CD4-positive, alpha-beta T cell treated with Interleukin-6 at 100 ng/mL for 8 hours (primary cell): ENCODE data around the gene ATP8B1.

Experiments
- DNase-seq: peaks from one replicate; pipeline ENCODE4 v3.0.0-alpha.2; 2020; ENCODE audit warnings: mixed read lengths, low spot score

The ATP8B1 gene

DNA sequence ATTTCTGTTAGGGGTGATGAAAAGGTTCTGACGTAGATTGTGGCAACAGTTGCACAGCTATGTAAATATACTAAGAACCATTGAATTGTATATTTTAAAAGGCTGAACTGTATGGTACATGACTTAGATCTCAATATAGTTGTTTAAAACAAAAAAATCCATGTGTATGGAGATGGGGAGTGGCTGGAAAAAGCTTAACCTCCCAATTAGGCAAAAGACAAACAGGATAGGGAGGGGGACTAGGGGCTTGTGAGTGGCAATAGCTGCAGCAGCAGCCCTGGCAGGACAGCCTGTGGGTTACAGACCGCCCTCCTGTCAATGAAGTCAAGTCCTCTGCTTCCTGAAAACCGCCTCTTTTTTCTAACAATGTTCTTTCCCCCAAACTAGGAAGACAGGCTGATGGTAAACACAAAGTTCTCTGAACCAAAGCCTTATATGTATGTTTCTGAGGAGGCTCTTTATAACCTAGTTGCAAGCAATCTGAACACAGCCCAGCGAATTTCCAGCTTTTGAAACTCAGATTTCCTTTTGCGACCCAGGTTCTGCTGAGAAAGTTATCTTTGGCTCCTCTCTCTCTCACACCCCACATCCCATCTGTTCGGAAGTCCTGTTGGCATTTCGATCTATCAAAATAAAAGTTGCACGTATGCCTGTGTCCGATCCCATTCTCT lies 10.3 kb downstream of the ATP8B1 start:
- no peak for DNase-seq

- DNase-seq = no peak
These were observed 11.2 kb downstream of the ATP8B1 start for GRCh38 chr18:57791911-57792310.

- DNase-seq = no peak
These were observed 11.9 kb downstream of the ATP8B1 start for GRCh38 chr18:57791192-57791591.

DNA sequence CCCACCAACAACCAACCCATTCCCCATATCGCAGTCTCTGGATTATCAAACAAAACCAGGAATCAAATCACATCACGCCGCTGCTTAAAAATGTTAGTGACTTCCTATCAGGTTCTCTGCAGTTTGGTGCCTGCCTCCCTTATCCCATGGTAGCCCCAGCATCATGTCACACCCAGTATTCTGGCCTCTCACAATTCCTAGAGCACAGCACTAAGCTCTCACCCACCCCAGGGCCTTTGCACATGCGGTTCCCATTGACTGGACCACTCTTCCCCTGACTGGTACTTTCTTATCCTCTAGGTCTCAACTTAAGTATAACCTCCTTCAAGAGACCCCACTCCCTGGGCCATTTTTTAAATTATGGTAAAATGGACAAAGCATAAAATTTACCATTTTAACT lies 12.8 kb downstream of the ATP8B1 start:
- DNase-seq = no peak

GRCh38 chr18:57789759-57790158 lies 13.4 kb downstream of the ATP8B1 start:
- no peak for DNase-seq

- no peak for DNase-seq
These were observed 14.0 kb downstream of the ATP8B1 start for GRCh38 chr18:57789090-57789489.

DNA sequence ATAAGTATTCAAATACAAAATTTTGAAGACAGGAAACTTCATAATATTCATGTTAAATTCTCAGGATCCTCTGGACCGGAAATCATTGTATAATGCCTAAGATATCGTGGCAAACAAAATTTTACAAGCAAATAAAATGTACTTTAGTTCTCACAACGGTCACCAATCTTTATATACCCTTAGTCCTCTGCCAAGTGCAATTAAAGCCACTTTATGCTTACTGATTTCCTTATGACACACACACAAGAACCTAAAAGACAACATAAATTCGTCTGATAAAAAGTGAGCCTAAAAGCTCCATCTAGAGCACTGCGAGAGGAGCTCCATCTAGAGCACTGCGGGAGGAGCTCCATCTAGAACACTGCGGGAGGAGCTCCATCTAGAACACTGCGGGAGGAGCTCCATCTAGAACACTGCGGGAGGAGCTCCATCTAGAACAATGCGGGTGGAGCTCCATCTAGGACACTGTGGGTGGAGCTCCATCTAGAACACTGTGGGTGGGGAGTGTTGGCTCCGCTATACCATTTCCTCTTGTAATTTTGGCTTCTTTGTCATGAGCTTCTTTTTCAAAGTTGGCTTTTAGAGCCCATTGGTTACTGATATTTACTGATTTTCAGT lies 15.9 kb downstream of the ATP8B1 start:
- no peak for DNase-seq

GRCh38 chr18:57785751-57786437 lies 17.2 kb downstream of the ATP8B1 start:
- DNase-seq = no peak

DNA sequence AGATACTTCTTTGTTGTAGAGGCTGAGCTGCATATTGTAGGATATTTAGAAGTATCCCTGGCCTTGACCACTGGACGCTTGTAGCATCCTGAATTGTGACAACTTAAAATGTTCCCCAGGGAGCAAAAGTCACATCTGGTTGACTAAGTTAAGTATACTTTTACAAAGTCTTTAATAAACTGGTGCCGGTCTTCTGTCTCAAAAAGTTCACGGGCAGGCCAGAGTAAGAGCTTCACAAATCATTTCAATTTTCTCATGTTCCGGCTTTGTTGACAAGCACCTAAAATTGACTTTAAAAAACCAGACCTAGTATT lies 18.4 kb downstream of the ATP8B1 start:
- no peak for DNase-seq

DNA sequence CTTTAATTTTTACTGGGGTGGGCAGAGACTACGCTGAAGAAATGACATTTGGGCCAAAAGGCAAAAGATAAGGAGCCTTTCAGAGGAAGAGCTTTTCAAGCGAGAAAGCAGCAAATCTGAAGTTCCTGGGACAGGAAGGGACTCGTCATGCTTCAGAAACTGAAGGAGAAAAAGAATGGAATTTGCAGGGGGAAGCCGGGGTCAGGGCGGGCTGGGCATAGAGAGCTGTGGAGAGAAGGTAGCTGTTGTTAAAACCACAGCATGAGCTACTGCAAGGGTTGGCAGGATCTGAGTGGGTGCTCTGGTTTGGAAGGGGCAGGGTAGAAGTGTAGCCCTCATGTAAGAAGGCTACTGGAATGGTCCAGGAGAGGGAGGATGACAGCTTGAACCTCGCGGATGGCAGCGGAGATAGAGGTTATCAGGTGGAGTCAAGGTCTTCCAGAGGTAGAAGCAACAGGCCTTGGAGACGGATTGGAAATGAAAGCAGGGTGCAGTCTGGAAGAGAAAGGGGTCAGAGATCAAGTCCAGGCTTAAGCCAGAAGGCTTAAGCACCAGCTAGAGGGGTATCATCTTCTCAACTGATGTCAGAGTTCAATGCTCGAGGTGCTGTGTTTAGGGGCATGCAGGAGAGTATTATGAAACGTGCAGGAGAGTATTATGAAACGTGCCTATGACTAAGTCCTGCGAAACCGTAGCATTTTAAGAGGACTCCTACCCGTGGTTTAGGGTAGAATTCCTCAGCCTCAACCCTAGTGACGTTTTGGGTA lies 18.9 kb downstream of the ATP8B1 start:
- no peak for DNase-seq

GRCh38 chr18:57782049-57782448 lies 21.1 kb downstream of the ATP8B1 start:
- DNase-seq = no peak

DNA sequence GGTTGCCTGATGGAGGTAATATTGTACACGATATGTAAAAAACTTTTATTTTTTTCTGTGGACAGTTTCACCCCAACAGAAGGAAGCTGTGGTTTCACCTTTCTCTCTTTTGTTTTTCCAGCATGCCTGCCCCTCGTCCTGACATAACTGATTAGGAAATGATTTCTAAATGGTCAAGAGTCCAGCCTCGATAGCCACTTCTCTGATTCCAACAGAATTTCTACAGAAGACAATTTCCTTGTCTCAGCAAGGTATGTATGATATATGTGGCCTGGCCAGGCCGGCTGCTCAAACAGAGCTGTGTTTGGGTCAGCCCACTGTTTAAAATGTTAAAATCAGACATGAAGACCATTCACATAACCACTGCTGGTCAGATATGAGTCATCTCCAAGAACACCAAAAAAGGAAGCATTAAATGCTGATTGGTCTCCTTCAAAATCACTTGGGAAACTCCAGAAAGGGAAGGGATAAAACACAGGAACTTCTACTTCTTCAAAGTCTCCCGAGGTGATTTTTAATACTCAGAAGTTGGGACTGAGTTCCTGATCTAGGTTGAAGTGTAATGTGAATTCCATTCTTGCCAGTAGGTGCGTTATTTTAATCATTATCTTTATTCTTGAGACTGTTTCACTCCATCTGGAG lies 22.3 kb downstream of the ATP8B1 start:
- DNase-seq = no peak

GRCh38 chr18:57780318-57780705 lies 22.8 kb downstream of the ATP8B1 start:
- DNase-seq = no peak

DNA sequence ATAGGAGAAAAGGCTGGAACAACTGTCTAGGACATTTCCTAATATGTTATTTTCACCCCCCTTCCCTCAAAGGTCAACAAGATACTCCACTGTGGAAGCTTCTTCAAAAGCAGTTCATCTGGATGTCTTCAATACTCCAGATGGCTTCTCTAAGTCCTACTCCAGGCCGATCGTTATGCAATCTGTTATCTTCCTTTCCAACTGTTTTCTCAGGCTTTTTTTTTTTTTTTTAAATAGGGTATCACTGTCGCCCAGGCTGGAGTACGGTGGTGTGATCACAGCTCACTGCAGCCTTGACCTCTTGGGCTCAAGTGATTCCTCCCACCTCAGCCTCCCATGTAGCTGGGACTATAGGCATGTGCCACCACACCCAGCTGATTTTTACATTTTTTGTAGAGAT lies 26.3 kb downstream of the ATP8B1 start:
- no peak for DNase-seq

GRCh38 chr18:57776354-57776753 lies 26.8 kb downstream of the ATP8B1 start:
- no peak for DNase-seq

- no peak for DNase-seq
These were observed 27.2 kb downstream of the ATP8B1 start for GRCh38 chr18:57775937-57776336.

- DNase-seq = no peak
These were observed 30.7 kb downstream of the ATP8B1 start for GRCh38 chr18:57772387-57772799.

DNA sequence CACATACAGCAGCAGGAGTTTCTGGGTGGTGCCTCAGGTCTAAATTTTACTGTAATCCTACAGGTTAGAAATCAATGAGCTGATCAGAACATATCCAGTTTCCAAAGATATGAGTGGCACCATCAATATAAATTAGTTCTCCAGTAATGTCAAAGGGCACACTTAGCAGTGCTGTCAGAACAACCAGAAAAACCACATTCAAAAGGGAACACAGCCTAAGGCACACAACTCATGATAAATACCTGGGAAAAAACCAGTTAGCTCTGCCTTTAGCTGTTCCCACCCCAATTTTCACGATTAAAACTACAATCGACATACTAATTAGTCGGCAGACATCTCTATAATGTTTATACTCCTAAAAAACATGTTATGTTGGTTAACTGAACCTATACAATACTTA lies 31.5 kb downstream of the ATP8B1 start:
- no peak for DNase-seq

DNA sequence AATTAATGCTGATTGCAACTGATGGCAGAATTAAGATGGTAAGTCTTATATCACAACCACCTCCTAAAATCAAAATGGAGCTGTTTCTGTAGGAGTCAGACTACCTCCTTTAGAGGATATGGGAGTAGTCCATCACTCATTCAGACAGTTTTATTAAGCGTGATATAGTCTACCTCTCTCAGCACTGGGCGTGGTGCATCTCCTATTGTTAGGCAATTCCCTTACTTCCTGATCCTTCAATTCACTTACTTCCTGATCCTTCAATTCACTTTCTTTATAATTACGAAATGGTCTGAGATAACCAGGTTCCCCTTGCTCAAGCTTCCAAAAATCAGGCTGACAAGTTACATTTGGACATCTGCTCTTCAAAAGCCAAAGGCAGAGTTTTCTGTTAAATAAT lies 31.9 kb downstream of the ATP8B1 start:
- no peak for DNase-seq

DNA sequence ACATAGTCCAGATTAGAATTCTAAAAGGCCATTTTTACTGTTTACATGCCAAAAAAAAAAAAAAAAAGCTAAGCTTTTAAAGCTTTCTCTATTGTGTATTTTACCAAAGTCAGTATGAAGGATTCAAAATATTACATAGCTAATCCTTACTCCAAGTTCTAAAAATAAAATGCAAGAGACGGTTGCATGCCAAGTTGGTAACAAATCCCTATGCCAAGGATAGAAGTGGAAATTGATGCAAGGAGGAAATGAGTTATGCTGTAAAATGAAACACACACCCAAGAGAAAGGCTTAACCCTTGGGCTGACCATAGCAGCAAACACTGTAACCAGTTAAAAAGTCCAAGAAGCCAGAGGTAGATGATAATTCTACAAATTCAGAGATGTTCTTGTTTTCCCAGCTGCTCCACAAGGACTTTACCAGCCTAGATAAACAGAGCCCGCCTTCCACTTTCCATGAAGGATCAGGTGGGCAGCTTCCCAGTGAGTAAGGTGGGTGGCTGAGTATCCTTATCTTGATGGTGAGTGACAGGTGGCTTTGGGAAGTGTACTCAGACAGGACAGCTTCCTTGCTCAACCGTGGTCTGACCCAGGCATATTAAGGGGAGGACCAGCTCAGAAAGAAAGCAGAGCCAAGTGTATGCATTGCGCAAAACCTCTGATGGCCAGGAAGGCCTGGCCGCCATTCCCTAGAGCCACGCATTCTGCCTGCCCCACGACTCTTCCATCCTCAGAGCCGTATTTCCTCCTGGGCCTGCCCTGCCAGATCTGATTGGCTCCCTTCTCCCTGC lies 34.4 kb downstream of the ATP8B1 start:
- DNase-seq = no peak

DNA sequence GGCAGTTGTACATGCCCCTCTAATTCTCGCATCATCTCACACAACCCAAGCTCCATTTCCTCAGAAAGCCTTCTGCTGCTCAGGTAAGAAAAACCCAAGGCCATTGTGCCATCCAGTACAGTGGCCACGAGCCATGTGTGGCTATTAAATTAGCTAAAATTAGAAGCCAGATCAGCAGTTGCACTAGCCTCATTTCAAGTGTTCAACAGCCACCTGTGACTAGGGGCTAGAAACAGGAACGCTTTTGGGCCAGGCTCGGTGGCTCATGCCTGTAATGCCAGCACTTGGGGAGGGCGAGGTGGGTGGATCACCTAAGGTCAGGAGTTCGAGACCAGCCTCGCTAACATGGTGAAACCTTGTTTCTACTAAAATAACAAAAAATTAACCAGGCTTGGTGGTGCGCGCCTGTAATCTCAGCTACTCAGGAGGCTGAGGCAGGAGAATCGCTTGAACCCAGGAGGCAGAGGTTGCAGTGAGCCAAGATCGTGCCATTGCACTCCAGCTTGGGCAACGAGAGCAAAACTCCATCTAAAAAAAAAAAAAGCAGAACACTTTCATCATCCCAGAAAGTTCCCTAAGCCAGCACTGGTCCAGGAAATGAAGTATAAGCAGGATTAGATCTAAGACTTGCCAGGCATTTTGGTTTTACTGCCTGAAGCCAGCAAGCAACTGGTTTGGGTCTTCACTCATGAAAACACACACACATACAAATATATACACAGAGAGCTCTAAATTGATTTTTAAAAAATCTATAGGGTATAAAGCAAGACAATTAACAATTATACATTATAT lies 35.7 kb downstream of the ATP8B1 start:
- no peak for DNase-seq
